Neural cell (in vitro differentiated cells): ENCODE data around the gene DTX1. TPM values are rescaled to one million over a fixed set of nuclear protein-coding genes. Genes with fewer than 3 reads are reported as not detected.

Experiments
- H2AFZ ChIP-seq: fragments of 200-600, 300-800 bp; sonication (generic), shearing (Covaris generic); 2 replicates; pipeline ENCODE4 v1.6.0; 2014; ENCODE audit warnings: low read depth, mild to moderate bottlenecking, antibody characterized with exemption, low read length, moderate library complexity
- H3F3A ChIP-seq: fragments of 200-600 bp; shearing (Covaris generic); 2 replicates; pipeline ENCODE4 v1.6.1; 2016; ENCODE audit warnings: mild to moderate bottlenecking, moderate library complexity, mixed read lengths, antibody characterized with exemption, low read length; ENCODE audit not compliant: insufficient read depth, poor library complexity, severe bottlenecking
- H3K27ac ChIP-seq: fragments of 200-600, 300-800 bp; sonication (generic), shearing (Covaris generic); 2 replicates; pipeline ENCODE4 v1.5.1; 2014; ENCODE audit warnings: mild to moderate bottlenecking, low read length, moderate library complexity
- H3K27me3 ChIP-seq: fragments of 300-800, 200-600 bp; sonication (generic), shearing (Covaris generic); 2 replicates; pipeline ENCODE4 v1.6.0; 2014; ENCODE audit warnings: mild to moderate bottlenecking, low read depth, low read length, moderate library complexity; ENCODE audit not compliant: insufficient read depth
- H3K36me3 ChIP-seq: fragments of 300-800, 200-600 bp; sonication (generic), shearing (Covaris generic); 2 replicates; pipeline ENCODE4 v1.5.1; 2014; ENCODE audit warnings: mild to moderate bottlenecking, antibody characterized with exemption, low read length, moderate library complexity; ENCODE audit not compliant: insufficient read depth
- H3K4me2 ChIP-seq: fragments of 300-800, 200-600 bp; sonication (generic), shearing (Covaris generic); 2 replicates; pipeline ENCODE4 v1.6.0; 2014; ENCODE audit warnings: mild to moderate bottlenecking, low read length
- H3K4me3 ChIP-seq: fragments of 300-800, 200-600 bp; sonication (generic), shearing (Covaris generic); 2 replicates; pipeline ENCODE4 v1.5.1; 2014; ENCODE audit warnings: mild to moderate bottlenecking, low read length, moderate library complexity
- H3K79me2 ChIP-seq: fragments of 200-600 bp; shearing (Covaris generic); replicated peaks from 2 replicates; pipeline ENCODE4 v1.6.0; 2014; ENCODE audit warnings: mild to moderate bottlenecking, low read length, moderate library complexity; ENCODE audit not compliant: insufficient read depth
- H3K9ac ChIP-seq: fragments of 300-800, 200-600 bp; sonication (generic), shearing (Covaris generic); 2 replicates; pipeline ENCODE4 v1.6.1; 2016; ENCODE audit warnings: mild to moderate bottlenecking, low read length, mixed read lengths
- H3K9me2 ChIP-seq: fragments of 200-600 bp; shearing (Covaris generic); 2 replicates; pipeline ENCODE4 v1.6.1; 2016; ENCODE audit warnings: mild to moderate bottlenecking, low read length, mixed read lengths; ENCODE audit not compliant: insufficient read depth
- H3K9me3 ChIP-seq: fragments of 200-600, 300-800 bp; sonication (generic), shearing (Covaris generic); 2 replicates; pipeline ENCODE4 v1.6.1; 2016; ENCODE audit warnings: mild to moderate bottlenecking, mixed run types, low read length, moderate library complexity, mixed read lengths
- H4K20me1 ChIP-seq: fragments of 200-600 bp; shearing (Covaris generic); 2 replicates; pipeline ENCODE4 v1.6.1; 2016; ENCODE audit warnings: mild to moderate bottlenecking, mixed run types; ENCODE audit not compliant: insufficient read depth
- EP300 ChIP-seq: fragments of 450-650 bp; conservative IDR thresholded peaks from 2 replicates; pipeline ENCODE4 v1.6.1; 2014; ENCODE audit warnings: antibody characterized with exemption, mild to moderate bottlenecking, moderate library complexity; ENCODE audit not compliant: poor library complexity, severe bottlenecking
- EZH2 ChIP-seq: fragments of 200-600, 300-800 bp; shearing (Covaris generic), sonication (generic); IDR thresholded peaks from 2 replicates; pipeline ENCODE4 v1.6.1; 2014; ENCODE audit warnings: antibody characterized with exemption, low read length, borderline replicate concordance, mild to moderate bottlenecking; ENCODE audit not compliant: insufficient read depth, poor library complexity, severe bottlenecking
- MXI1 ChIP-seq: fragments of 450-650 bp; conservative IDR thresholded peaks from 2 replicates; pipeline ENCODE4 v1.6.1; 2014; ENCODE audit warnings: antibody characterized with exemption, mild to moderate bottlenecking; ENCODE audit not compliant: poor library complexity, severe bottlenecking
- POLR2AphosphoS5 ChIP-seq: IDR thresholded peaks from 2 replicates; pipeline ENCODE4 v1.6.1; 2012
- RAD21 ChIP-seq: fragments of 450-650 bp; conservative IDR thresholded peaks from 2 replicates; pipeline ENCODE4 v1.6.1; 2014; ENCODE audit warnings: antibody characterized with exemption, mild to moderate bottlenecking, moderate library complexity
- SMC3 ChIP-seq: fragments of 450-650 bp; conservative IDR thresholded peaks from 2 replicates; pipeline ENCODE4 v1.6.1; 2014; ENCODE audit warnings: antibody characterized with exemption, mild to moderate bottlenecking, moderate library complexity; ENCODE audit not compliant: poor library complexity
- TAF1 ChIP-seq: IDR thresholded peaks from 2 replicates; pipeline ENCODE4 v1.6.1; 2012; ENCODE audit warnings: low read depth
- polyA plus RNA-seq: library from polyadenylated mRNA; depleted of rRNA; stranded (reverse); fragments of >200 nt; gene quantifications from 2 replicates; pipeline ENCODE4 v1.2.3, GENCODE V29; 2014
- TF ChIP-seq, protein P1 (sequence below): fragments of 450-650 bp; IDR thresholded peaks from 2 replicates; pipeline ENCODE4 v1.5.1; 2014; ENCODE audit warnings: antibody characterized with exemption, mild to moderate bottlenecking, moderate library complexity; ENCODE audit not compliant: poor library complexity, severe bottlenecking
- TF ChIP-seq, protein P2 (sequence below): IDR thresholded peaks from 2 replicates; pipeline ENCODE4 v1.6.1; 2012; ENCODE audit warnings: borderline replicate concordance

Gene DTX1
- polyA plus RNA-seq, 1 donor from 2014 or later = 30.7 TPM

DNA sequence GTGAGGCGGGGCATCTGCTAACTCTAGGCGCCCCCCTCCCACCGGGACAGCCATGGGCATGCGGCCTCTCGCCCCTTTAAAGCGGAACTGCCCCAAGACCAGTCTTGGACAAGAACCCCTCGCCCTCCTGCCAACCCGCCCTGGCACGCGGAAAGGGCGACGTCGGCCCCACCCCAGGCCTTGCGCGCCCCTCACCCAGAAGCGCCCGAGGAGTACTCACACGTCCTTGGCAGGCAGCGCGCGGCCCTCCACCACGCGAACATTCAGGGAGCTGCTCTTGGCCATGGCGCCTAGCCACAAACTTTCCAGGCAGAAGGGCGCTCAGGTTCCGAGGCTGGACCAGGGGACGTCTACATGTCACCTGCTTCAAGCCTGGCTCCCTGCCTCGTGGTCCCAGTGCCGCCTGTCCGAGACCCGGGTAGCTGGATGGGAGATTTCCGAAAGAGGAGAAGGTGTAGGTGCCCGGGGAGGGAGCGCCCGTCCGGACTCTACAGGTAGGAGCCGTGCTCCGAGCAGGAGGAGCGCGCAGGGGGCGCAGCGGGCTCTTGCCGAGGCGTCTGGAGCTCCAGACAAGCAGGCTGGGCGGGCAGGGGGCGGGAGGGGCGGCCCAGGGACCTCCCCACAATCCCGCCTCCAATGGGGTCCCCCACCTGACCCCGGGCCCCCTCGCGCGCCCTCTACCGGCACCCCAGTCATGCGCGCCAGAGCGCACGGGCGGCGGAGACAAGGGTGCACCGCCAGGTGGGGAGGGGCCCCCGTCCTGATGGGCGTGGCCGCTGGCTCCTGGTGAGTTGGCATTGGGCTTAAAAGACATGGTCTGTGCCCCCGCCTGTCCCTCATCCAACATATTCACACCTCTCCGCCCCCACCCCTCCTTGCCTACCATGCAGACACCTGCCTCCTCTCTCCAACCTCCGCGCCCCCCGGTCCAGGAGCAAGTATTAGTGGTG lies 78.9 kb downstream of the DTX1 start, which contains the start of gene RASAL1:
RASAL1 (minus strand) TSS at position 584 of the 950 bp plus-strand sequence; CDS start at position 285, 299 bp downstream.
- peaks cover 28% of the 10 kb centered on the region for H3K27me3 ChIP-seq
- H3K4me2 ChIP-seq = no peak within 1 kb of the TSS
- H3K36me3 ChIP-seq = no peaks in the 10 kb centered on the region
- H3K9me2 ChIP-seq = no peaks in the 10 kb centered on the region
- peak within 1 kb of the TSS; percentile 21 for H3K4me3 ChIP-seq
- H3K9ac ChIP-seq = no peak within 1 kb of the TSS
- H3F3A ChIP-seq = no peaks in the 10 kb centered on the region
- H3K27ac ChIP-seq = no peak within 1 kb of the TSS
- TF ChIP-seq, protein P1, sequence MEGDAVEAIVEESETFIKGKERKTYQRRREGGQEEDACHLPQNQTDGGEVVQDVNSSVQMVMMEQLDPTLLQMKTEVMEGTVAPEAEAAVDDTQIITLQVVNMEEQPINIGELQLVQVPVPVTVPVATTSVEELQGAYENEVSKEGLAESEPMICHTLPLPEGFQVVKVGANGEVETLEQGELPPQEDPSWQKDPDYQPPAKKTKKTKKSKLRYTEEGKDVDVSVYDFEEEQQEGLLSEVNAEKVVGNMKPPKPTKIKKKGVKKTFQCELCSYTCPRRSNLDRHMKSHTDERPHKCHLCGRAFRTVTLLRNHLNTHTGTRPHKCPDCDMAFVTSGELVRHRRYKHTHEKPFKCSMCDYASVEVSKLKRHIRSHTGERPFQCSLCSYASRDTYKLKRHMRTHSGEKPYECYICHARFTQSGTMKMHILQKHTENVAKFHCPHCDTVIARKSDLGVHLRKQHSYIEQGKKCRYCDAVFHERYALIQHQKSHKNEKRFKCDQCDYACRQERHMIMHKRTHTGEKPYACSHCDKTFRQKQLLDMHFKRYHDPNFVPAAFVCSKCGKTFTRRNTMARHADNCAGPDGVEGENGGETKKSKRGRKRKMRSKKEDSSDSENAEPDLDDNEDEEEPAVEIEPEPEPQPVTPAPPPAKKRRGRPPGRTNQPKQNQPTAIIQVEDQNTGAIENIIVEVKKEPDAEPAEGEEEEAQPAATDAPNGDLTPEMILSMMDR = peak; percentile 26
- no peak for TF ChIP-seq EZH2
- no peaks in the 10 kb centered on the region for H3K9me3 ChIP-seq
- no peak within 1 kb of the TSS for H2AFZ ChIP-seq
- H4K20me1 ChIP-seq = no peaks in the 10 kb centered on the region
- H3K79me2 ChIP-seq = no peaks in the 10 kb centered on the region

DNA sequence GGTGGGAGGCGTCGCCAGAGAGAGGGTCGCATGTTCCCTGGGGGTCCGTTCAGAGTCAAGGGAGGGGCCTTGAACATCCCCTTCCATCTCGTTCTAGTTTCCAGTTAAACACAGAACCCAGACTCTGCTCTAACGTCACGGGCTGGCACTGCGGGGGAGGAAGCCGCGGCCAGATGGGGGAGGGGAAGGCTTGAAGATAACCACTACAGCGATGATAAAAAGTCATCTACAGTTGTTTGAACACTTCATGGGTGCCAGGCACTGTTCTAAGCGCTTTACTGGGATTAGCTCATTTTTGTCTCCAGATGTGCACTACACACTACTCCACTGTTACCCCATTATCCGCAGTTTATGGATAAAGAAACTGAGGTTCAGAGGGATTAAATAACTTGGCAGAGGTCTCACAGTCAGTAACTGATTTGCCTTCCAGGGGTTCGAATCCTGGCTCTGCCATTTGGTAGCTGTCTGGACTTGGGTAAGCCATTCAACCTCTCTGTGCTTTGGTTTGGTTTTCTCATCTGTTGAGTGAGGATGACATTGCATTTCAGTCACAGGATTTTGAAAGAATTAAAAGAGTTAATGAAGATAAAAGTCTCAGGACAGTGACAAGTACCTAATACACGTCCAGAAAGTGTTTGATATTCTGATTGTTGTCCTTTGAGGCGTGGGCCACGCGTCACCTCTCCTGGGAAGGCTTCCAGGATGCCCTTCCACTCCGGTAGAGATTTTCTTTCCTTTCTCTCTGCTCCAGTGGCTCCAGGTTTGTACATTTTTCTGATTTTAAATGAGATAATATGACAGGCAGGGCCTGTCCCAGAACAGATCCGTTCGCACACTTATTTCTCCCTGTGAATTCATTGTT lies 79.8 kb downstream of the DTX1 start:
- TF ChIP-seq RAD21 = no peak
- no peak for TF ChIP-seq TAF1
- TF ChIP-seq, protein P2, sequence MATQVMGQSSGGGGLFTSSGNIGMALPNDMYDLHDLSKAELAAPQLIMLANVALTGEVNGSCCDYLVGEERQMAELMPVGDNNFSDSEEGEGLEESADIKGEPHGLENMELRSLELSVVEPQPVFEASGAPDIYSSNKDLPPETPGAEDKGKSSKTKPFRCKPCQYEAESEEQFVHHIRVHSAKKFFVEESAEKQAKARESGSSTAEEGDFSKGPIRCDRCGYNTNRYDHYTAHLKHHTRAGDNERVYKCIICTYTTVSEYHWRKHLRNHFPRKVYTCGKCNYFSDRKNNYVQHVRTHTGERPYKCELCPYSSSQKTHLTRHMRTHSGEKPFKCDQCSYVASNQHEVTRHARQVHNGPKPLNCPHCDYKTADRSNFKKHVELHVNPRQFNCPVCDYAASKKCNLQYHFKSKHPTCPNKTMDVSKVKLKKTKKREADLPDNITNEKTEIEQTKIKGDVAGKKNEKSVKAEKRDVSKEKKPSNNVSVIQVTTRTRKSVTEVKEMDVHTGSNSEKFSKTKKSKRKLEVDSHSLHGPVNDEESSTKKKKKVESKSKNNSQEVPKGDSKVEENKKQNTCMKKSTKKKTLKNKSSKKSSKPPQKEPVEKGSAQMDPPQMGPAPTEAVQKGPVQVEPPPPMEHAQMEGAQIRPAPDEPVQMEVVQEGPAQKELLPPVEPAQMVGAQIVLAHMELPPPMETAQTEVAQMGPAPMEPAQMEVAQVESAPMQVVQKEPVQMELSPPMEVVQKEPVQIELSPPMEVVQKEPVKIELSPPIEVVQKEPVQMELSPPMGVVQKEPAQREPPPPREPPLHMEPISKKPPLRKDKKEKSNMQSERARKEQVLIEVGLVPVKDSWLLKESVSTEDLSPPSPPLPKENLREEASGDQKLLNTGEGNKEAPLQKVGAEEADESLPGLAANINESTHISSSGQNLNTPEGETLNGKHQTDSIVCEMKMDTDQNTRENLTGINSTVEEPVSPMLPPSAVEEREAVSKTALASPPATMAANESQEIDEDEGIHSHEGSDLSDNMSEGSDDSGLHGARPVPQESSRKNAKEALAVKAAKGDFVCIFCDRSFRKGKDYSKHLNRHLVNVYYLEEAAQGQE = no peak
- TF ChIP-seq SMC3 = no peak
- TF ChIP-seq, protein P1 = no peak
- TF ChIP-seq EZH2 = no peak
- no peak for TF ChIP-seq MXI1
- no peak for TF ChIP-seq POLR2AphosphoS5
- no peak for TF ChIP-seq EP300
- Histone ChIP-seq H3K4me3 (peak overlapping the region; percentile 21), H3K9me2 (no peaks in the 10 kb centered on the region), H3F3A (no peaks in the 10 kb centered on the region), H3K27me3 (peaks cover 28% of the 10 kb centered on the region), H3K27ac (no peak overlapping the region), H4K20me1 (no peaks in the 10 kb centered on the region), H3K9me3 (no peaks in the 10 kb centered on the region), H3K4me2 (no peak overlapping the region), H3K36me3 (no peaks in the 10 kb centered on the region), H3K9ac (no peak overlapping the region), H3K79me2 (no peaks in the 10 kb centered on the region), H2AFZ (no peak overlapping the region)
